HG03575 (cell line): Measurements from ENCODE around the gene CNPY1.
"Not testable (repeated sequence)": the region's sequence is repeated elsewhere in the genome, so short reads cannot be mapped to it uniquely, and the experiment has no call there.

ENCODE experiments used
- ATAC-seq: cut with Tn5 transposase; IDR thresholded peaks from one replicate; pipeline ENCODE4 v1.9.1; 2021; ENCODE audit not compliant: unreplicated experiment, insufficient number of reproducible peaks, low FRiP score; ENCODE audit errors: extremely low read depth

Gene CNPY1

DNA sequence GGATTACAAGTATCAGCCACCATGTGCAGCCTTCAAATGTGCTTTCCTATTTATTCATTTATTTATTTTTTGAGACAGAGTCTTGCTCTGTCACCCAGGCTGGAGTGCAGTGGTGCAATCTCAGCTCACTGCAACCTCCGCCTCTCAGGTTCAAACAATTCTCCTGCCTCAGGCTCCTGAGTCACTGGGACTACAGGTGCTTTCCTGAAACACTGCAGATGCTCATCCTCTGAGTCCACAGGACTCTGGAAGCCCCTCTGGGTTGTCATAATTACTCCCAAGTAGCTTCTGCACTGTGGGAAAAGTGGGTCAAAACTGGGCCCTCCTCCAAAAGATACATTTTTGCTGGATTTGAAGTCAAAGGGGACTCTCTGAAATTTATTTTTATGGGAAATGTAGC is at the start of gene CNPY1:
CNPY1 (minus strand) TSS at position 111 of the 400 bp plus-strand sequence. CDS start 630 bp downstream, outside the sequence.
- ATAC-seq, result not testable (repeated sequence)

GRCh38 chr7:155594961-155595366 is 48.6 kb upstream of the CNPY1 start:
- no peak for ATAC-seq

DNA sequence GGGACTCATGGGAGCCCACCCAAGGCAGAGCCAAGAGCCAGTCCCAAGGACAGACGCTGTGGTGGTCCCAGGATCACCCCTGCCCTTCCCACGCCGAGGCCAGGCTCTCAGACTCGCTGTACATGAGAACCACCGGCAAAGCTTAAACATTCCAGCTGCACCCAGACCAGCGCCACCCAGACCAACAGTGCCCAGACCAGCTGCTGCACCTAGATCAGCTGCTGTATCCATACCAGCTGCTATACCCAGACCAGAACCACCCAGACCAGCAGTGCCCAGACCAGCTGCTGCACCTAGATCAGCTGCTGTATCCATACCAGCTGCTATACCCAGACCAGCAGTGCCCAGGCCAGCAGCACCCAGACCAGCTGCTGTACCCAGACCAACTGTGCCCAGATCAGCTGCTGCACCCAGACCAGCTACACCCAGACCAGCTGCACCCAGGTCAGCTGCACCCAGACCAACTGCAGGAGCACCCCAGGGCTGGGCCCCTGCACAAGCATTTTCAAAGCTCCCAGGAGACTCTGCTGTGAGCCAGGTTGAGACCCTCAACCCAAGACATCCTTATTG is 47.9 kb upstream of the CNPY1 start:
- no peak for ATAC-seq

- ATAC-seq, result no peak
Measured at GRCh38 chr7:155593461-155594162, 47.3 kb upstream of the CNPY1 start.

DNA sequence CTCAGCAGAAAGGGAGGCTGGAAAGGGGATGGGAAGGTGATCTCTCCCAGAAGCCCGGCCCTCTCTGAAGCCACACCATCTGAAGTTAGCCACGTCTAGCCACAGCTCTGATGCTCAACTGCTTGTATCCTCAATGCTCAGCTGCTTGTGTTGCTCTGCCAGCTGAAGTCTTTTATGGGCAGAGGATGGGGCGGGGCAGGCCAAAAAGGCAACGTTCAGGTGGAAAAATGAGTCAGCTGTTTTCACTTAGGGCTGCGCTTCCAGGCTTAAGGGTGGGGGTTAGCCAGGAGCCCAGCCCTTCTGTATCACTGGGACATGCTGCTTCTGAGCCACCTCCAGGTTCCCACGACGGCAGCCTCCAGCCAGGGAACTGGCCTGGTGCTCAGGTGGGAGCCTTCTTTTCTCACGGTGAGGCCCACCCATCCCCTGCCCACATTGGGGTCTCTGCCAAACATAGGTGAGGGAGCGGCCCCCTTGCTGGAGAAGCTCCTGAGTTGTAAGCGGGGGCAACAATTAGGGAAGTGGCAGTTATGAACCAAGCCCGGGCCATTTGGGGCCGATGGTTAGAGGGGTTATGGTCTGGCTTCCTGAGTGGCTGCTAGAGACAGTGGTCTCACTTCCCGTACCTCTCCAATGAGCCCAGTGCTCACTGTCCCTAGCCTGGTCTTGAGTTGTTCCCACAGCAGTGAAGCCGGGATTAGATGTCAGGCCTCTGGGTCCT is 44.9 kb upstream of the CNPY1 start:
- ATAC-seq, result no peak

- ATAC-seq, result no peak
Measured at GRCh38 chr7:155590215-155591018, 44.1 kb upstream of the CNPY1 start.

- no peak for ATAC-seq
Measured at GRCh38 chr7:155589001-155589980, 42.9 kb upstream of the CNPY1 start.

DNA sequence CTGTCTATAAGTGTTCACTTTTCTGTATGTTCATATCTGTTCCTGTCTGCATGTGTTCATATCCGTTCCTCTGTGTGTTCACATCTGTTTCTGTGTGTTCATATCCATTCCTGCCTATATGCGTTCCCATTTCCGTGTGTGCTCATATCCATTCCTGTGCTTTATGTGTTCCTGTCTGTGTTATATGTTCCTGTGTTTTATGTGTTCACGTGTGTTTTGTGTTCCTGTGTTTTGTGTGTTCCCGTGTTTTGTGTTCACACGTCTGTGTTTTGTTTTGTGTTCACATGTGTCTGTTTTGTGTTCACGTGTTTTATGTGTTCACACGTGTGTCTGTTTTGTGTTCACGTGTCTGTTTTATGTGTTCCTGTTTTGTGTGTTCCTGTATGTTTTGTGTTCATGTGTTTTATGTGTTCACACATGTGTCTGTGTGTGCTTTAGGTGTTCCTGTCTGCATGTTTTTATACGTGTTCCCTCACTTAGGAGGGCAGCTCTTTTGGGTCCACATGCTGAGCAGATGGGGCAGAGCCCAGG is 42.2 kb upstream of the CNPY1 start:
- no peak for ATAC-seq

DNA sequence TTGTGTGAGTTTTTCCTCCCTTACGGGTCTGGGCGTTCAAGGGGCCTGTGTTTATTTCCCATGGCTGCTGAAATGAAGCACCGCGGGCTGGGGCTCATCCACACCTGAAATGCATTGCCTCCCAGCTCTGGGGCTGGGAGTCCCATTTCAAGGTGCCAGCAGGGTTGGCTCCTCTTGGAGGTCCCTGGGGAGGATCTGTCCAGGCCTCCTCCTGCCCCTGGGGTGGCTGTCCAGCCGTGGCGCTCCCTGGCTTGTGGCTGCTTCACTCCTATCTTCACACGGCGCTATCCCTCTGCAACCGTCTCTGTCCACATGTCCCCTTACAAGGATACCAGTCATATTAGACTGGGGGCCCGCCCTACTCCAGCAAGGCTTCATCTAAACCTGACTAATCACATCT is 41.1 kb upstream of the CNPY1 start:
- ATAC-seq, result no peak

DNA sequence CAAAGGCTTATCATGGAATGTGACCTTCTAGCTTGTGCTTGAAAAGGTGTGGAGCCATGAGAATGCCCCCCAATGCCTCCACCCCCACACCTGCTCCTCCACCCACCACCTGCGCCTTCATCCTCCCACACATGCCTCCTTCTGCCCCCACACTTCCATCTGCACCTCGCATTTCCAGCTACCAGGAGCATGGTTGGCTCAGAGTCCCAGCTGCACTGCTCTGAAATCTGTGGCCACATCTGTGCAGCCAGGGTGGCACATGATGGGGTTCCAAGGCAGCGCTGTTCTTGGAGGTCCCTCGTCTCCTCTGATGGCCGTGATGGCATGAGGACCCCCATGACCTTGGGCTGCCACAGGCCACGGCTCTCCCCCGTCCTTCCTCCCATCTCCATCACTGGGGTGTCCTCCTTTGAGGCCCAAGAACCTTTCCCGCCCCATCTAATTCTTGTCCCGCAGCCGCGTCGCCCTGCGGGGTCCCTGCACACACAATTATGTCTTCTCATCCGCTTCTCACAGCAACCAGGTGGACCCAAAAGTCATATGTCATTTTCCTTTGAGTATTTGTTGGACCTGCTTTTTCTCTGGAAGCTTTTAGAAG is 40.6 kb upstream of the CNPY1 start:
- no peak for ATAC-seq

DNA sequence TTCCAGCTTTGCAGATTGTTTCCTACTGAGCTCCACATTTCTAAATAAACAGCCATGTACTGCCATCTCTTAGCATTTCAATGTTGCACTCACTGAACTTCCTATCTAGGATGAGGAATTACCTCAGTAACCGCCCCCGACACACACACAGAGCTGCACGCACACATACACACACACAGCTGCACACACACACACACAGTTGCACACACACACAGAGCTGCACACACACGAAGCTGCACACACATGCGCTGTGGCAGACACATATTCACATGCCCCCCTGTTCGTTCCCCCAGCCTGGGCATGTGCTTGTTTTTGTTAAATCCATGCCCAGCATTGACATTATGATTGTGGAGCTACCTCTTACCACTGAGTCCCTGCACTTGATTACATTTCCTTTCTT is 39.6 kb upstream of the CNPY1 start:
- no peak for ATAC-seq

DNA sequence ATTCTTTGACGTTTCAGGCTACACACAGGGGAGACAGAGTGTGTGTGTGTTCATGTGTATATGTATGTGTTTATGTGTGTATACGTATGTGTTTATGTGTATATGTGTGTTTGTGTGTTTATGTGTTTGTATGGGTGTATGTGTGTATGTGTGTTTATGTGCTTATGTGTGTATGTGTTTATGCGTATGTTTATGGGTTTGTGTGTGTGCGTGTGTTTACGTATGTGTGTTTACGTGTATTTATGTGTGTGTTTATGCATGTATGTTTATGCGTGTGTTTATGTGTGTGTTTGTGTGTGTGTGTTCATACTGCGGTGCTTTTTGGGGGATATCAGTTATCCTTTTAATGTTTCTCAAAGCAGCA is 39.2 kb upstream of the CNPY1 start:
- ATAC-seq, result no peak

GRCh38 chr7:155584763-155585531 is 38.6 kb upstream of the CNPY1 start:
- ATAC-seq, result no peak

DNA sequence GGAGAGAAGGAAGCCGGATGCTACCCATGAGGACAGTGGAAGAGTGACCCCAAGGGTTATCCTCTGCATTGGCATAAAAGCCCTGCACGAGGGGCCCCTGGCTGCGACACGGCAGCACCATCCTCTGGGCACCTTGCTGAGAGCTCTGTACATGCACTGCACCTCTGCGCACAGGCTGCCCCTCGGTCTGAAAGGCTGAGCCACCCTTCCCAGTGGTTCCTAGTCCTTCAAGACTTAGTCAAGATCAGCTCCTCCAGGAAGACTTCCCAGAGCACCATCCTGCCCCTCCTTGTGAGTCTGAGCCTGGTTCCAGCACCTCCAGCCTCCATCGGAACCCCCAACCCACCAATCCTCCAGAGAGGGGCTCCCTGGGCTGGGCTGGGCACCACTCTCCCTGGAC is 37.9 kb upstream of the CNPY1 start:
- no peak for ATAC-seq

GRCh38 chr7:155583636-155584035 is 37.3 kb upstream of the CNPY1 start:
- no peak for ATAC-seq

DNA sequence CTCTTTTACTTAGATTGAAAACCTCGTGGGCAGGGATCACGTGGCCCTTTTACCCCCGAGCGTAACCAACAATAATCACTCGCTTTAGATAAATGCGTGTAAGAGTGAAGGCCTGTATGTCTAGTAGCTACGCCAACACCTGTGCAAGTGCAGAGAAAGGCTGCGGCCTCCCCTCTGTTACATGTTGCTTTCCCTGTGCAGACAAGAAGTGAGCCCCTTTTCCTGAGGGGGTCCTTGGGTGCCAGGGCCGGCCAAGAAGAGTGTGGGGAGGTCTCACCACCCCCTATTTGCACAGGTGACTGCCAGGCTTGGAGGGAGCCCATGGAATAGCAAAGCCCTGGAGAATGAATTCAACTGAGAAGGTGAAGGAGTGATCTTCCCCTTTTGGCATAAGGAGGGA is 35.6 kb upstream of the CNPY1 start:
- no peak for ATAC-seq

DNA sequence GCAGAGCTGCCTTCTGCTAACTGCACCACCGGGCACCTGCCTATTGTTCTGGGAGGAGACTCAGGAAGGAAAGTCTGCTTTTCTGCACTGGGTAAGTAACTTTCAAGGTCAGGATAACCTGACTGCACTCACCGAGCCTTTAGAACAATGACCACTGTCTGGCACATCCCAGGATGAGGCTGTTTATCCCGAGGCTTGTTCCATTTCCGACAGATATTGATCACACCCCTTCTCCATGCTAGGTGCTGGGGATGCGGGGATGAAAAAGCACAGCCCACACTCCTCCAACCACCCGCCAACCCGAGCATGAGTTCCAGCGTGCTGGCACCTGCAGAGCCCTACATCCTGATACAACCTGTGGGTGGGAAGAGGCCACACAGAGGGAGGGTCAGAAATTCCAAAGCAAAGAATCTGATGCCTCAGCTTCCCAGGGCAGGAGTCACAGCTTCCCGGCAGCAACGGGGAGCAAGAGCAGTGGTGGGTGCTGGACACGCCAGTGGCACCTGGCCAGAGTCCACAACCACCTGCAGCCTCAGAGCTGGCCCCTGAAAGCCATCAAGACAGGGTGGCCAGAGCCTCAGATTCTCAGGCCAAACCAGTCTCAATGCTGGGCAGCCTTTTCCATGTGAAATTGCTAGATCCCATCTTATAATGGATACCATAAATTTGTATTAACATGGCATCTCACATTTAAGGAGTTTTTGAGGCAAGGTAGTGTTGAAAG is 34.9 kb upstream of the CNPY1 start:
- ATAC-seq, result no peak
